HCT116 (cell line): Measurements from ENCODE around the gene LRIG1. TPM values are rescaled to one million over a fixed set of nuclear protein-coding genes. Genes with fewer than 3 reads are reported as not detected.

Experiments
- ATAC-seq: fragments of 200-7000 bp; cut with Tn5 transposase; 2 replicates; pipeline ENCODE4 v1.9.1; 2020; ENCODE audit warnings: mild to moderate bottlenecking, moderate library complexity
- BruUV-seq: library from RNA; stranded (reverse); fragments of 400-500 nt; replicated peaks from 2 replicates; lab custom pipeline; 2021; lab: Mats Ljungman, UMichigan
- CTCF ChIA-PET: fragments of 300-600 bp; sonication (Branson Sonifier 250); formaldehyde crosslinking; loops from one replicate; lab custom pipeline; 2021; ENCODE audit warnings: antibody characterized with exemption; lab: Charles Lee
- POLR2A ChIA-PET: fragments of 300-600, 350-600 bp; sonication (Branson Sonifier 250); formaldehyde crosslinking; loops from one replicate; lab custom pipeline; 2021; ENCODE audit warnings: antibody characterized with exemption; lab: Charles Lee
- RAD21 ChIA-PET, 2 experiments: fragments of 300-600 bp; sonication (Branson Sonifier 250); formaldehyde crosslinking; loops; one replicate each; lab custom pipeline; 2023; ENCODE audit warnings: low total read pairs in 2 of 2; ENCODE audit not compliant: uncharacterized antibody in 2 of 2, unreplicated experiment in 2 of 2, low non-redundant PET in 1 of 2; lab: Charles Lee
- DNase-seq: peaks from one replicate; pipeline ENCODE4 v3.0.0-alpha.2; 2010; ENCODE audit warnings: low read depth, low spot score
- H2AFZ ChIP-seq: fragments of 200-600 bp; shearing (Covaris generic), sonication (generic); 2 replicates; pipeline ENCODE4 v1.6.1; 2017; ENCODE audit warnings: low read depth, mixed run types, mixed read lengths, antibody characterized with exemption, low read length; ENCODE audit not compliant: poor library complexity, severe bottlenecking
- H3K27ac ChIP-seq: 2 replicates; pipeline ENCODE4 v1.5.1; 2012; ENCODE audit warnings: low read depth, low read length
- H3K27me3 ChIP-seq: fragments of 200-600 bp; sonication (generic); 2 replicates; pipeline ENCODE4 v1.6.1; 2016; ENCODE audit warnings: mixed run types, low read length, mixed read lengths; ENCODE audit not compliant: insufficient read depth
- H3K36me3 ChIP-seq, 2 experiments: fragments of 200-500 bp in 1 of 2; fragments of 200-600 bp in 1 of 2; sonication (Bioruptor generic) in 1 of 2; sonication (generic) in 1 of 2; 2 replicates each; pipeline versions ENCODE4 v1.5.1 to v1.6.1; 2014 to 2016; ENCODE audit warnings: low read length in 2 of 2, inconsistent platforms in 1 of 2, mixed read lengths in 1 of 2, mixed run types in 1 of 2; ENCODE audit not compliant: insufficient read depth in 2 of 2, control insufficient read depth in 1 of 2
- H3K4me1 ChIP-seq, 2 experiments: fragments of 200-600 bp in 1 of 2; sonication (generic) in 1 of 2; 2 replicates each; pipeline versions ENCODE4 v1.5.1 to v1.6.1; 2012 to 2017; ENCODE audit warnings: low read length in 2 of 2, inconsistent platforms in 1 of 2, mild to moderate bottlenecking in 1 of 2, mixed read lengths in 1 of 2, mixed run types in 1 of 2, moderate library complexity in 1 of 2; ENCODE audit not compliant: insufficient read depth in 2 of 2, control insufficient read depth in 1 of 2
- H3K4me2 ChIP-seq: fragments of 200-600 bp; sonication (generic); 2 replicates; pipeline ENCODE4 v1.6.1; 2017; ENCODE audit warnings: mixed run types, low read length, mixed read lengths
- H3K4me3 ChIP-seq, 2 experiments: fragments of 200-600 bp in 1 of 2; sonication (generic) in 1 of 2; replicated peaks in 1 of 2; 2 replicates each; pipeline ENCODE4 v1.5.1; 2011 to 2016; ENCODE audit warnings: low read length in 2 of 2, control low read depth in 1 of 2, low read depth in 1 of 2, mild to moderate bottlenecking in 1 of 2, mixed read lengths in 1 of 2, mixed run types in 1 of 2
- H3K79me2 ChIP-seq: fragments of 200-600 bp; sonication (generic); 2 replicates; pipeline ENCODE4 v1.6.1; 2017; ENCODE audit warnings: mild to moderate bottlenecking, mixed run types, low read length, moderate library complexity, mixed read lengths; ENCODE audit not compliant: insufficient read depth
- H3K9ac ChIP-seq: fragments of 200-600 bp; sonication (generic); 2 replicates; pipeline ENCODE4 v1.6.1; 2016; ENCODE audit warnings: low read length, mixed read lengths
- H3K9me2 ChIP-seq: fragments of 200-600 bp; sonication (generic), shearing (Covaris generic); 2 replicates; pipeline ENCODE4 v1.6.1; 2017; ENCODE audit warnings: mixed run types, mild to moderate bottlenecking, moderate library complexity; ENCODE audit not compliant: insufficient read depth
- H3K9me3 ChIP-seq, 2 experiments: fragments of 200-500 bp in 1 of 2; fragments of 200-600 bp in 1 of 2; sonication (Bioruptor generic) in 1 of 2; sonication (generic) in 1 of 2; 2 replicates each; pipeline ENCODE4 v1.6.1; 2014 to 2017; ENCODE audit warnings: low read length in 2 of 2, mixed read lengths in 2 of 2, inconsistent platforms in 1 of 2, low read depth in 1 of 2, mild to moderate bottlenecking in 1 of 2, mixed run types in 1 of 2, moderate library complexity in 1 of 2; ENCODE audit not compliant: control insufficient read depth in 1 of 2, insufficient read depth in 1 of 2
- H4K20me1 ChIP-seq: fragments of 200-600 bp; sonication (generic), shearing (Covaris generic); 2 replicates; pipeline ENCODE4 v1.6.1; 2017; ENCODE audit warnings: mixed run types, mild to moderate bottlenecking, moderate library complexity; ENCODE audit not compliant: insufficient read depth
- EZH2 ChIP-seq: fragments of 200-600 bp; sonication (generic); IDR thresholded peaks from 2 replicates; pipeline ENCODE4 v1.6.1; 2017; ENCODE audit warnings: antibody characterized with exemption, mixed run types
- FOSL1 ChIP-seq: IDR thresholded peaks from 2 replicates; pipeline ENCODE4 v1.6.1; 2012; ENCODE audit warnings: low read depth
- RAD21 ChIP-seq: IDR thresholded peaks from 2 replicates; pipeline ENCODE4 v1.6.1; 2012; ENCODE audit warnings: low read depth, mild to moderate bottlenecking
- ZFX ChIP-seq: fragments of 450-650 bp; IDR thresholded peaks from 2 replicates; pipeline ENCODE4 v1.6.1; 2017
- intact Hi-C: fragments of 100-400 bp; cut with micrococcal nuclease; formaldehyde crosslinking; loops from 2 replicates; pipeline ENCODE4 v1.10.0; 2022
- total RNA-seq: library from RNA; stranded (reverse); gene quantifications from one replicate; pipeline ENCODE4 v1.2.1, GENCODE V29; 2021; ENCODE audit not compliant: unreplicated experiment
- TF ChIP-seq, protein P1 (sequence below): IDR thresholded peaks from 2 replicates; pipeline ENCODE4 v1.6.1; 2012

The LRIG1 gene
- total RNA-seq, 1 experiment from 2014 or later, result 3.1 TPM

DNA sequence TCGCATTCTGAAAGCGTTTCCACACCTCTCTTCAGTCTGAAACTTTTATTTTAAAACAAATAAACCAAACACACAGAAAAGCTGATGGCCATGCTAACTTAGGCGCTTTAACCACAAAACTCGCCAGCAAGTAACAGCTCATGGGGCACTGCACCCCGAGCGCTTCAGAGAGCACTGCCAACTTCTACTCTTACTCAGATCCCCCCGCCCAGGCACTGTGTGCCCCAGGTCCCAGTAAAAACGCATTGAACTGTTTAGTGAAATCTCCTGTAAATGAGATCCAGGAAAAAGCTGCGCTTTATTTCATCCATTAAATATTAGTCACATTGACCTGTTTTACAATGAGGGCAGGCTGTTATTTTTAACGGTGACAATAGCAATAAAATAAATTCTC, 99.7 kb downstream of the LRIG1 start:
- no peak for TF ChIP-seq ZFX
- TF ChIP-seq EZH2, result no peak
- TF ChIP-seq RAD21, result no peak
- Histone ChIP-seq H3K4me1 (no peaks in the 10 kb centered on the region), H3K9ac (no peak overlapping the region), H3K9me3 (no peaks in the 10 kb centered on the region), H4K20me1 (no peaks in the 10 kb centered on the region), H3K27ac (no peak overlapping the region), H3K9me2 (no peaks in the 10 kb centered on the region), H3K79me2 (no peaks in the 10 kb centered on the region), H3K4me3 (no peak overlapping the region), H3K27me3 (no peaks in the 10 kb centered on the region), H2AFZ (no peak overlapping the region), H3K36me3 (no peaks in the 10 kb centered on the region), H3K4me2 (no peak overlapping the region)
- ChIA-PET CTCF (no interaction called here), RAD21 (no interaction called here), POLR2A (no interaction called here)
- ATAC-seq (no peak), DNase-seq (no peak)
- BruUV-seq, result no TSS peak
- intact Hi-C loops, result no loop called here

DNA sequence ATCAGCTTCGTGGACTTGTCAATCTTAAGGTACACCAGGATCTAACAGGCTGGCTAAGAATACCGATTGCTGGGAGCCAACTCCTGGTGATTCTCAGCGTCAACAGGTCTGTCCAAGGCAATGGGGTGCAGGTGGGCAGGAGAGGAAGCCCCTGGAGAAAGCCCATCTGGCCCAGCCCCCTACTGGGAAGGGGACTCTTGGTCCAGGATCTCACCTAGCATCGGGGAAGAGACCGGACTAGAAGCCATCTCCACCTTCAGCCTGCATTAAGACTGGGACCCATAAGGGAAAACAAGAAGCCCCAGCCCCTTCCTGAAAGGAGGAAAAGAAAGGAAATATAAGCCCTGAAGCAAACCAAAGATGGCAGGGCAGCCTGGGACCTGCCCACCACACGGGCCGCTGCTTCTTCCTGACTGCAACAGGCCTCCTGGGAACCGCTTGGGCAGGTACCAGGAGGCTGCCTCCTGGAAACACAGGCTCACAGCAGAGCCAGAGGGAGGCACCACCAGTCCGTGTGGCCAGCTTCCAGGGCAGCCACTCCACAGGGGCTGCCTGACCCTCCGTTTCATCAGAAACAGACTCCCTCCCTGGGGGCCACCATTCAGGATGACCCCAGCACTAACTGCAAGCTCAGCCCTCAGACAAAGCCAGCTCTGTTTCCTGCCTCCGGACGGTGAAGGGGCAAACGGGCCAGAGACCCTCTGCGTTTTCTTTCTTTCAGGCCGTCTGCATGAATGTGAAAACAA, 100.2 kb downstream of the LRIG1 start:
- H3K4me2 ChIP-seq, result no peak overlapping the region
- H4K20me1 ChIP-seq, result no peaks in the 10 kb centered on the region
- H3K36me3 ChIP-seq, result no peaks in the 10 kb centered on the region
- no peaks in the 10 kb centered on the region for H3K79me2 ChIP-seq
- RAD21 ChIA-PET, result no interaction called here
- no peaks in the 10 kb centered on the region for H3K9me2 ChIP-seq
- POLR2A ChIA-PET, result no interaction called here
- no peak overlapping the region for H3K27ac ChIP-seq
- no peak overlapping the region for H2AFZ ChIP-seq
- H3K4me1 ChIP-seq, result no peaks in the 10 kb centered on the region
- TF ChIP-seq, protein P1, sequence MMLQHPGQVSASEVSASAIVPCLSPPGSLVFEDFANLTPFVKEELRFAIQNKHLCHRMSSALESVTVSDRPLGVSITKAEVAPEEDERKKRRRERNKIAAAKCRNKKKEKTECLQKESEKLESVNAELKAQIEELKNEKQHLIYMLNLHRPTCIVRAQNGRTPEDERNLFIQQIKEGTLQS, result no peak
- no peak for TF ChIP-seq FOSL1
- H3K27me3 ChIP-seq, result no peaks in the 10 kb centered on the region
- CTCF ChIA-PET, result no interaction called here
- H3K4me3 ChIP-seq, result no peak overlapping the region
- intact Hi-C loops, result no loop called here
- BruUV-seq, result no TSS peak
- H3K9ac ChIP-seq, result no peak overlapping the region
- no peaks in the 10 kb centered on the region for H3K9me3 ChIP-seq
- no peak for DNase-seq
- ATAC-seq, result no peak
